Gastroesophageal sphincter (tissue), 3 donors: ENCODE results near the gene PCK2.

Experiments used
- CTCF ChIP-seq, 4 experiments: fragments of 200-600 bp in 2 of 4; fragments of 450-650 bp in 2 of 4; sonication (generic) in 1 of 4; IDR thresholded peaks; one replicate each; pipeline ENCODE4 v1.5.1; 2017 to 2019; ENCODE audit warnings: antibody characterized with exemption in 4 of 4, mild to moderate bottlenecking in 2 of 4, moderate library complexity in 2 of 4
- POLR2A ChIP-seq, 2 donors: fragments of 450-650 bp; IDR thresholded peaks; one replicate each; pipeline ENCODE4 v1.6.1; 2017; ENCODE audit warnings: antibody characterized with exemption in 2 of 2, mild to moderate bottlenecking in 2 of 2, moderate library complexity in 1 of 2
- POLR2AphosphoS5 ChIP-seq: sonication (generic); formaldehyde crosslinking; IDR thresholded peaks from one replicate; pipeline ENCODE4 v1.6.1; 2017; ENCODE audit warnings: antibody characterized with exemption

GRCh38 chr14:24133735-24134134 lies 39.6 kb downstream of the PCK2 start:
- TF ChIP-seq CTCF (IDR thresholded peaks at IDR 0.05) (no peak), POLR2A (IDR thresholded peaks at IDR 0.05) (no peak), POLR2AphosphoS5 (no peak)
